WTC11 (cell line): ENCODE results near the gene DUXB. TPM values are rescaled to one million over a fixed set of nuclear protein-coding genes. Genes with fewer than 3 reads are reported as not detected.

Source experiments
- ATAC-seq: fragments of 200-7000 bp; cut with Tn5 transposase; 2 replicates; pipeline ENCODE4 v1.10.0; 2021; ENCODE audit warnings: mild to moderate bottlenecking, moderate library complexity
- CTCF ChIA-PET: fragments of 300-600 bp; sonication (Branson Sonifier 250); formaldehyde crosslinking; loops from one replicate; lab custom pipeline; 2021; ENCODE audit warnings: antibody characterized with exemption; lab: Charles Lee
- POLR2A ChIA-PET: fragments of 350-600 bp; sonication (Branson Sonifier 250); formaldehyde crosslinking; loops from one replicate; lab custom pipeline; 2021; ENCODE audit warnings: antibody characterized with exemption; lab: Charles Lee
- DNase-seq: peaks from one replicate; pipeline ENCODE4 v3.0.0; 2021; ENCODE audit warnings: low spot score
- H3K27ac Mint-ChIP-seq: 2 replicates; pipeline ENCODE4 v1.8.0; 2021; ENCODE audit warnings: mixed read lengths
- H3K27me3 Mint-ChIP-seq: 2 replicates; pipeline ENCODE4 v1.8.0; 2021; ENCODE audit warnings: low read depth, mild to moderate bottlenecking, moderate library complexity, mixed read lengths
- H3K36me3 Mint-ChIP-seq: 2 replicates; pipeline ENCODE4 v1.8.0; 2021; ENCODE audit warnings: mixed read lengths
- H3K4me1 Mint-ChIP-seq: 2 replicates; pipeline ENCODE4 v1.8.0; 2022; ENCODE audit warnings: mixed read lengths
- H3K4me3 Mint-ChIP-seq: 2 replicates; pipeline ENCODE4 v1.8.0; 2021; ENCODE audit warnings: mild to moderate bottlenecking, moderate library complexity, mixed read lengths
- H3K9me3 Mint-ChIP-seq: 2 replicates; pipeline ENCODE4 v1.8.0; 2021; ENCODE audit warnings: mixed read lengths
- CREB1 ChIP-seq: sonication (generic); formaldehyde crosslinking; IDR thresholded peaks from 2 replicates; pipeline ENCODE4 v1.8.0; 2023; ENCODE audit warnings: mild to moderate bottlenecking, missing genetic modification reagents
- ETV6 ChIP-seq: sonication (generic); formaldehyde crosslinking; IDR thresholded peaks from 2 replicates; pipeline ENCODE4 v1.8.1; 2022; ENCODE audit warnings: mild to moderate bottlenecking, missing genetic modification reagents
- HMGA2 ChIP-seq: fragments of 250-450 bp; sonication (Bioruptor Pico); IDR thresholded peaks from 2 replicates; pipeline ENCODE4 v1.4.0; 2021; ENCODE audit warnings: mild to moderate bottlenecking, moderate library complexity
- IRF2 ChIP-seq: sonication (generic); formaldehyde crosslinking; IDR thresholded peaks from 2 replicates; pipeline ENCODE4 v1.8.0; 2022; ENCODE audit warnings: low read depth, missing genetic modification reagents, borderline replicate concordance
- NFATC4 ChIP-seq: fragments of 250-450 bp; sonication (Bioruptor Pico); IDR thresholded peaks from 2 replicates; pipeline ENCODE4 v1.9.0; 2021; ENCODE audit warnings: mild to moderate bottlenecking
- NFE2L1 ChIP-seq: sonication (generic); formaldehyde crosslinking; IDR thresholded peaks from 2 replicates; pipeline ENCODE4 v1.8.1; 2023; ENCODE audit warnings: missing genetic modification reagents
- NR2C2 ChIP-seq: sonication (generic); formaldehyde crosslinking; IDR thresholded peaks from 2 replicates; pipeline ENCODE4 v1.8.0; 2022; ENCODE audit warnings: mild to moderate bottlenecking, missing genetic modification reagents
- OVOL2 ChIP-seq: fragments of 250-450 bp; sonication (Bioruptor Pico); IDR thresholded peaks from 2 replicates; pipeline ENCODE4 v1.9.0; 2021; ENCODE audit warnings: mild to moderate bottlenecking, borderline replicate concordance
- PRRX2 ChIP-seq: fragments of 250-450 bp; sonication (Bioruptor Pico); IDR thresholded peaks from 2 replicates; pipeline ENCODE4 v1.8.0; 2021; ENCODE audit warnings: mild to moderate bottlenecking
- RELA ChIP-seq: sonication (generic); formaldehyde crosslinking; IDR thresholded peaks from 2 replicates; pipeline ENCODE4 v1.8.1; 2022; ENCODE audit warnings: missing genetic modification reagents, mild to moderate bottlenecking, borderline replicate concordance
- TP53 ChIP-seq: sonication (generic); formaldehyde crosslinking; IDR thresholded peaks from 2 replicates; pipeline ENCODE4 v1.8.1; 2023; ENCODE audit warnings: mild to moderate bottlenecking, missing genetic modification reagents
- ZNF232 ChIP-seq: sonication (generic); formaldehyde crosslinking; IDR thresholded peaks from 2 replicates; pipeline ENCODE4 v1.8.0; 2022; ENCODE audit warnings: mild to moderate bottlenecking, missing genetic modification reagents
- total RNA-seq: library from RNA; stranded (reverse); gene quantifications from 3 replicates; pipeline ENCODE4 v1.2.3, GENCODE V29; 2021
- TF ChIP-seq, protein P1 (sequence below): sonication (generic); formaldehyde crosslinking; IDR thresholded peaks from 2 replicates; pipeline ENCODE4 v1.8.0; 2023; ENCODE audit warnings: missing genetic modification reagents
- TF ChIP-seq, protein P2 (sequence below): sonication (generic); formaldehyde crosslinking; IDR thresholded peaks from 2 replicates; pipeline ENCODE4 v1.8.1; 2022; ENCODE audit warnings: low read depth, missing genetic modification reagents, borderline replicate concordance
- TF ChIP-seq, protein P3 (sequence below): sonication (generic); formaldehyde crosslinking; IDR thresholded peaks from 2 replicates; pipeline ENCODE4 v1.8.1; 2023; ENCODE audit warnings: mild to moderate bottlenecking, missing genetic modification reagents
- TF ChIP-seq, protein P4 (sequence below): sonication (generic); formaldehyde crosslinking; IDR thresholded peaks from 2 replicates; pipeline ENCODE4 v1.8.0; 2022; ENCODE audit warnings: mild to moderate bottlenecking, missing genetic modification reagents
- TF ChIP-seq, protein P5 (sequence below): sonication (generic); formaldehyde crosslinking; IDR thresholded peaks from 2 replicates; pipeline ENCODE4 v1.8.0; 2022; ENCODE audit warnings: mild to moderate bottlenecking, missing genetic modification reagents
- TF ChIP-seq, protein P6 (sequence below): sonication (generic); formaldehyde crosslinking; conservative IDR thresholded peaks from 2 replicates; pipeline ENCODE4 v1.8.1; 2022; ENCODE audit warnings: mild to moderate bottlenecking, missing genetic modification reagents
- TF ChIP-seq, protein P7 (sequence below): fragments of 250-450 bp; sonication (Bioruptor Pico); IDR thresholded peaks from 2 replicates; pipeline ENCODE4 v2.1.2; 2022; ENCODE audit warnings: mild to moderate bottlenecking, moderate library complexity
- TF ChIP-seq, protein P8 (sequence below): sonication (generic); formaldehyde crosslinking; IDR thresholded peaks from 2 replicates; pipeline ENCODE4 v1.8.1; 2023; ENCODE audit warnings: mild to moderate bottlenecking, missing genetic modification reagents, moderate library complexity
- TF ChIP-seq, protein P9 (sequence below): fragments of 250-450 bp; sonication (Bioruptor Pico); IDR thresholded peaks from 2 replicates; pipeline ENCODE4 v1.9.0; 2021; ENCODE audit warnings: mild to moderate bottlenecking

Gene DUXB
- total RNA-seq, 1 experiment from 2014 or later: not detected

DNA sequence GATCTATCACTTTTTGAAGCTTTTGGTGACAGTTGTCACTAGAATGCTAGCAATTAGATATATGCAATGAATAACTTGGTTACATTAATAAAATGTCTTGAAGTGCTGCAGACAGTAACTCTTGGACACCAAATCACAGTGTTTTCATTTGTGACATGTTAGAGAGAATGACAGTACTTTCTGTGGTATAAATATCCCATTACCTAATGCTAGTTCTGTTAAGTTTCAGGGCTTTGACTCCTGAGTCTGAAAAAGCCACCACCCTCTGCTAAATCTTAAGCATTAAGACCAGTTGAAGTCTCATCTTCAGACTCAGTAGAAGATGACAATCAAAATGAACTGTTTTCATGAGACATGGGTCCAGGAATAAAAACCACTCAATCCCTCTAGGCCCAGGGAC lies 13.9 kb downstream of the DUXB start:
- POLR2A ChIA-PET: no interaction called here
- no peak for ATAC-seq

DNA sequence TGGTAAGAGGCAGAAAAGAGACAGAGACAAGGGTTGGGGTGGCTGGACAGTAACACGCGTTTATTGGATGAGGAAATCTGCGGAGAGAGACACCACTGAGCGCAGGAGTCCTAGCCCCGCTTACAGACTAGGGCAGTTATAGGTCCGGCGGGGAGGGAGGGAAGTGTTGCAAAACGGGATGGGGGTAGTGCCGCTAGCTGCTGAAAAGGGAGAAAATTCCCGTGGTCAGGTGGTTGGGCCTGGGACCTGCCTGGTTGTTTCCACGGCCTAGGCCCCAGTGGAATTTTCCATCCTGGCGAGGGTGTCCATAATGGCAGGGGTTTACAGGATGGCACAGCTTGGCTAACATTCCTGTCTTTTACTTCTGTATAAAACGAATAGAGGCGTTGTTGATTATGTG lies 19.0 kb downstream of the DUXB start:
- CTCF ChIA-PET: no interaction called here
- H3K4me3 Mint-ChIP-seq: no peak overlapping the region

More for the DNA sequence above, 13.9 kb downstream of the DUXB start:
- H3K27ac Mint-ChIP-seq: no peak overlapping the region
- H3K4me1 Mint-ChIP-seq: no peaks in the 10 kb centered on the region
- no peak overlapping the region for H3K4me3 Mint-ChIP-seq
- CTCF ChIA-PET: interaction anchor here (0.6 kb wide), 1 partner anchor 487 kb away, joined by 3 read pairs; no protein-coding TSS in a partner anchor
- H3K27me3 Mint-ChIP-seq: peaks cover 10% of the 10 kb centered on the region
- H3K9me3 Mint-ChIP-seq: peaks cover 79% of the 10 kb centered on the region
- TF ChIP-seq NR2C2 (CRISPR knock-in tag): no peak
- no peak for DNase-seq
- H3K36me3 Mint-ChIP-seq: peaks cover 49% of the 10 kb centered on the region

DNA sequence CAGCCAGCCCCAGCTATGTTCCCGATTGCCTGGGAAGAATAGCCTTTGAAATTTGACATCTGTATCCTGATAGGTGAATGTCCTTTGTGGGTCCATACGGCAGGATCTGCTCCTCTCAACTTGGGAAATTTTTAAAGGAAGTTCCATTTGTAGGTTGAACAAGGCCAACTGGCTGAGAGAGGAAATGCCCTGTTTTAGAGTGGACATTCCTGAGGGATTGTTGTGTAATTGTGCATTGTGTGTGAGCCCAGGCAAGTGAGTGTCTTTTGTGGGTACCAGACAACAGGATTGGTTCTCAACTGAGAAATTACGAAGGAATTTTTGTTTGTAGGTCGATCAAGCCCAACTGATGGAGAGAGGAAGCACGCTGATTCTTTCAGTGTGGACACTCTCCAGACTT lies 21.9 kb downstream of the DUXB start:
- ChIA-PET POLR2A (no interaction called here), CTCF (no interaction called here)
- DNase-seq (no peak), ATAC-seq (no peak)
- H3K36me3 Mint-ChIP-seq: peaks cover 26% of the 10 kb centered on the region
- peaks cover 3% of the 10 kb centered on the region; the same call in 1 of the 2 replicates for H3K27me3 Mint-ChIP-seq
- no peaks in the 10 kb centered on the region; the same call in 1 of the 2 replicates for H3K4me1 Mint-ChIP-seq
- H3K27ac Mint-ChIP-seq: no peak overlapping the region
- peaks cover 47% of the 10 kb centered on the region for H3K9me3 Mint-ChIP-seq
- H3K4me3 Mint-ChIP-seq: no peak overlapping the region
- TF ChIP-seq, protein P1, sequence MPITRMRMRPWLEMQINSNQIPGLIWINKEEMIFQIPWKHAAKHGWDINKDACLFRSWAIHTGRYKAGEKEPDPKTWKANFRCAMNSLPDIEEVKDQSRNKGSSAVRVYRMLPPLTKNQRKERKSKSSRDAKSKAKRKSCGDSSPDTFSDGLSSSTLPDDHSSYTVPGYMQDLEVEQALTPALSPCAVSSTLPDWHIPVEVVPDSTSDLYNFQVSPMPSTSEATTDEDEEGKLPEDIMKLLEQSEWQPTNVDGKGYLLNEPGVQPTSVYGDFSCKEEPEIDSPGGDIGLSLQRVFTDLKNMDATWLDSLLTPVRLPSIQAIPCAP: no peak
- TF ChIP-seq, protein P2, sequence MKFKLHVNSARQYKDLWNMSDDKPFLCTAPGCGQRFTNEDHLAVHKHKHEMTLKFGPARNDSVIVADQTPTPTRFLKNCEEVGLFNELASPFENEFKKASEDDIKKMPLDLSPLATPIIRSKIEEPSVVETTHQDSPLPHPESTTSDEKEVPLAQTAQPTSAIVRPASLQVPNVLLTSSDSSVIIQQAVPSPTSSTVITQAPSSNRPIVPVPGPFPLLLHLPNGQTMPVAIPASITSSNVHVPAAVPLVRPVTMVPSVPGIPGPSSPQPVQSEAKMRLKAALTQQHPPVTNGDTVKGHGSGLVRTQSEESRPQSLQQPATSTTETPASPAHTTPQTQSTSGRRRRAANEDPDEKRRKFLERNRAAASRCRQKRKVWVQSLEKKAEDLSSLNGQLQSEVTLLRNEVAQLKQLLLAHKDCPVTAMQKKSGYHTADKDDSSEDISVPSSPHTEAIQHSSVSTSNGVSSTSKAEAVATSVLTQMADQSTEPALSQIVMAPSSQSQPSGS (CRISPR knock-in tag): no peak
- TF ChIP-seq, protein P3, sequence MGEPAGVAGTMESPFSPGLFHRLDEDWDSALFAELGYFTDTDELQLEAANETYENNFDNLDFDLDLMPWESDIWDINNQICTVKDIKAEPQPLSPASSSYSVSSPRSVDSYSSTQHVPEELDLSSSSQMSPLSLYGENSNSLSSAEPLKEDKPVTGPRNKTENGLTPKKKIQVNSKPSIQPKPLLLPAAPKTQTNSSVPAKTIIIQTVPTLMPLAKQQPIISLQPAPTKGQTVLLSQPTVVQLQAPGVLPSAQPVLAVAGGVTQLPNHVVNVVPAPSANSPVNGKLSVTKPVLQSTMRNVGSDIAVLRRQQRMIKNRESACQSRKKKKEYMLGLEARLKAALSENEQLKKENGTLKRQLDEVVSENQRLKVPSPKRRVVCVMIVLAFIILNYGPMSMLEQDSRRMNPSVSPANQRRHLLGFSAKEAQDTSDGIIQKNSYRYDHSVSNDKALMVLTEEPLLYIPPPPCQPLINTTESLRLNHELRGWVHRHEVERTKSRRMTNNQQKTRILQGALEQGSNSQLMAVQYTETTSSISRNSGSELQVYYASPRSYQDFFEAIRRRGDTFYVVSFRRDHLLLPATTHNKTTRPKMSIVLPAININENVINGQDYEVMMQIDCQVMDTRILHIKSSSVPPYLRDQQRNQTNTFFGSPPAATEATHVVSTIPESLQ: no peak
- TF ChIP-seq, protein P4, sequence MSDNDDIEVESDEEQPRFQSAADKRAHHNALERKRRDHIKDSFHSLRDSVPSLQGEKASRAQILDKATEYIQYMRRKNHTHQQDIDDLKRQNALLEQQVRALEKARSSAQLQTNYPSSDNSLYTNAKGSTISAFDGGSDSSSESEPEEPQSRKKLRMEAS: no peak
- TF ChIP-seq, protein P5, sequence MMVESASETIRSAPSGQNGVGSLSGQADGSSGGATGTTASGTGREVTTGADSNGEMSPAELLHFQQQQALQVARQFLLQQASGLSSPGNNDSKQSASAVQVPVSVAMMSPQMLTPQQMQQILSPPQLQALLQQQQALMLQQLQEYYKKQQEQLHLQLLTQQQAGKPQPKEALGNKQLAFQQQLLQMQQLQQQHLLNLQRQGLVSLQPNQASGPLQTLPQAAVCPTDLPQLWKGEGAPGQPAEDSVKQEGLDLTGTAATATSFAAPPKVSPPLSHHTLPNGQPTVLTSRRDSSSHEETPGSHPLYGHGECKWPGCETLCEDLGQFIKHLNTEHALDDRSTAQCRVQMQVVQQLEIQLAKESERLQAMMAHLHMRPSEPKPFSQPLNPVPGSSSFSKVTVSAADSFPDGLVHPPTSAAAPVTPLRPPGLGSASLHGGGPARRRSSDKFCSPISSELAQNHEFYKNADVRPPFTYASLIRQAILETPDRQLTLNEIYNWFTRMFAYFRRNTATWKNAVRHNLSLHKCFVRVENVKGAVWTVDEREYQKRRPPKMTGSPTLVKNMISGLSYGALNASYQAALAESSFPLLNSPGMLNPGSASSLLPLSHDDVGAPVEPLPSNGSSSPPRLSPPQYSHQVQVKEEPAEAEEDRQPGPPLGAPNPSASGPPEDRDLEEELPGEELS (CRISPR knock-in tag): no peak
- TF ChIP-seq NFATC4 (CRISPR knock-in tag): no peak
- TF ChIP-seq, protein P6, sequence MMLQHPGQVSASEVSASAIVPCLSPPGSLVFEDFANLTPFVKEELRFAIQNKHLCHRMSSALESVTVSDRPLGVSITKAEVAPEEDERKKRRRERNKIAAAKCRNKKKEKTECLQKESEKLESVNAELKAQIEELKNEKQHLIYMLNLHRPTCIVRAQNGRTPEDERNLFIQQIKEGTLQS (CRISPR knock-in tag): no peak
- TF ChIP-seq ETV6: no peak
- TF ChIP-seq, protein P7, sequence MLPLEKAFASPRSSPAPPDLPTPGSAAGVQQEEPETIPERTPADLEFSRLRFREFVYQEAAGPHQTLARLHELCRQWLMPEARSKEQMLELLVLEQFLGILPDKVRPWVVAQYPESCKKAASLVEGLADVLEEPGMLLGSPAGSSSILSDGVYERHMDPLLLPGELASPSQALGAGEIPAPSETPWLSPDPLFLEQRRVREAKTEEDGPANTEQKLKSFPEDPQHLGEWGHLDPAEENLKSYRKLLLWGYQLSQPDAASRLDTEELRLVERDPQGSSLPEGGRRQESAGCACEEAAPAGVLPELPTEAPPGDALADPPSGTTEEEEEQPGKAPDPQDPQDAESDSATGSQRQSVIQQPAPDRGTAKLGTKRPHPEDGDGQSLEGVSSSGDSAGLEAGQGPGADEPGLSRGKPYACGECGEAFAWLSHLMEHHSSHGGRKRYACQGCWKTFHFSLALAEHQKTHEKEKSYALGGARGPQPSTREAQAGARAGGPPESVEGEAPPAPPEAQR (CRISPR knock-in tag): no peak
- TF ChIP-seq CREB1: no peak
- TF ChIP-seq, protein P8, sequence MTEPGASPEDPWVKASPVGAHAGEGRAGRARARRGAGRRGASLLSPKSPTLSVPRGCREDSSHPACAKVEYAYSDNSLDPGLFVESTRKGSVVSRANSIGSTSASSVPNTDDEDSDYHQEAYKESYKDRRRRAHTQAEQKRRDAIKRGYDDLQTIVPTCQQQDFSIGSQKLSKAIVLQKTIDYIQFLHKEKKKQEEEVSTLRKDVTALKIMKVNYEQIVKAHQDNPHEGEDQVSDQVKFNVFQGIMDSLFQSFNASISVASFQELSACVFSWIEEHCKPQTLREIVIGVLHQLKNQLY (CRISPR knock-in tag): no peak
- no peak for TF ChIP-seq ZNF232 (CRISPR knock-in tag)
- TF ChIP-seq TP53 (CRISPR knock-in tag): no peak
- no peak for TF ChIP-seq PRRX2 (CRISPR knock-in tag)
- no peak for TF ChIP-seq NFE2L1 (CRISPR knock-in tag)
- TF ChIP-seq, protein P9, sequence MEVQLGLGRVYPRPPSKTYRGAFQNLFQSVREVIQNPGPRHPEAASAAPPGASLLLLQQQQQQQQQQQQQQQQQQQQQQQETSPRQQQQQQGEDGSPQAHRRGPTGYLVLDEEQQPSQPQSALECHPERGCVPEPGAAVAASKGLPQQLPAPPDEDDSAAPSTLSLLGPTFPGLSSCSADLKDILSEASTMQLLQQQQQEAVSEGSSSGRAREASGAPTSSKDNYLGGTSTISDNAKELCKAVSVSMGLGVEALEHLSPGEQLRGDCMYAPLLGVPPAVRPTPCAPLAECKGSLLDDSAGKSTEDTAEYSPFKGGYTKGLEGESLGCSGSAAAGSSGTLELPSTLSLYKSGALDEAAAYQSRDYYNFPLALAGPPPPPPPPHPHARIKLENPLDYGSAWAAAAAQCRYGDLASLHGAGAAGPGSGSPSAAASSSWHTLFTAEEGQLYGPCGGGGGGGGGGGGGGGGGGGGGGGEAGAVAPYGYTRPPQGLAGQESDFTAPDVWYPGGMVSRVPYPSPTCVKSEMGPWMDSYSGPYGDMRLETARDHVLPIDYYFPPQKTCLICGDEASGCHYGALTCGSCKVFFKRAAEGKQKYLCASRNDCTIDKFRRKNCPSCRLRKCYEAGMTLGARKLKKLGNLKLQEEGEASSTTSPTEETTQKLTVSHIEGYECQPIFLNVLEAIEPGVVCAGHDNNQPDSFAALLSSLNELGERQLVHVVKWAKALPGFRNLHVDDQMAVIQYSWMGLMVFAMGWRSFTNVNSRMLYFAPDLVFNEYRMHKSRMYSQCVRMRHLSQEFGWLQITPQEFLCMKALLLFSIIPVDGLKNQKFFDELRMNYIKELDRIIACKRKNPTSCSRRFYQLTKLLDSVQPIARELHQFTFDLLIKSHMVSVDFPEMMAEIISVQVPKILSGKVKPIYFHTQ (CRISPR knock-in tag): no peak

More for the DNA sequence above, 19.0 kb downstream of the DUXB start:
- POLR2A ChIA-PET: no interaction called here
- Mint-ChIP-seq H3K4me1 (no peaks in the 10 kb centered on the region; the same call in 1 of the 2 replicates), H3K27me3 (peaks cover 4% of the 10 kb centered on the region; the same call in 1 of the 2 replicates), H3K36me3 (peaks cover 37% of the 10 kb centered on the region), H3K27ac (no peak overlapping the region), H3K9me3 (peaks cover 55% of the 10 kb centered on the region)
- no peak for TF ChIP-seq OVOL2 (CRISPR knock-in tag)
- no peak for TF ChIP-seq IRF2 (CRISPR knock-in tag)
- no peak for TF ChIP-seq RELA
- TF ChIP-seq HMGA2 (CRISPR knock-in tag): no peak
- no peak for DNase-seq
- ATAC-seq: no peak
